DND-41 (cell line): Measurements from ENCODE around the gene MGAT4B.

Experiments
- ATAC-seq: fragments of 200-7000 bp; cut with Tn5 transposase; 3 replicates; pipeline ENCODE4 v1.9.1; 2021; ENCODE audit warnings: low read depth; ENCODE audit not compliant: insufficient read depth
- DNase-seq: peaks from one replicate; pipeline ENCODE4 v3.0.0-alpha.2; 2020
- H2AFZ ChIP-seq: 2 replicates; pipeline ENCODE4 v1.6.0; 2012; ENCODE audit warnings: low read depth, low read length
- H3K27ac ChIP-seq: 2 replicates; pipeline ENCODE4 v1.5.1; 2012; ENCODE audit warnings: low read length, inconsistent platforms
- H3K27me3 ChIP-seq: fragments of 200-600 bp; sonication (generic); 2 replicates; pipeline ENCODE4 v1.6.0; 2012; ENCODE audit warnings: low read length, mild to moderate bottlenecking, inconsistent platforms; ENCODE audit not compliant: insufficient read depth, poor library complexity
- H3K36me3 ChIP-seq: 2 replicates; pipeline ENCODE4 v1.5.1; 2012; ENCODE audit warnings: low read length, inconsistent platforms; ENCODE audit not compliant: insufficient read depth
- H3K4me1 ChIP-seq: 2 replicates; pipeline ENCODE4 v1.5.1; 2012; ENCODE audit warnings: mild to moderate bottlenecking, low read length; ENCODE audit not compliant: insufficient read depth
- H3K4me2 ChIP-seq: 2 replicates; pipeline ENCODE4 v1.6.0; 2012; ENCODE audit warnings: mild to moderate bottlenecking, moderate library complexity, low read length, inconsistent platforms; ENCODE audit not compliant: insufficient read depth
- H3K4me3 ChIP-seq, 2 experiments: fragments of 200-600 bp in 1 of 2; shearing (Covaris generic) in 1 of 2; 2 replicates each; pipeline ENCODE4 v1.5.1; 2012 to 2016; ENCODE audit warnings: inconsistent platforms in 2 of 2, low read length in 2 of 2, mild to moderate bottlenecking in 2 of 2, low read depth in 1 of 2, moderate library complexity in 1 of 2
- H3K79me2 ChIP-seq: 2 replicates; pipeline ENCODE4 v1.6.0; 2012; ENCODE audit warnings: low read length, inconsistent platforms; ENCODE audit not compliant: insufficient read depth
- H3K9ac ChIP-seq: 2 replicates; pipeline ENCODE4 v1.6.0; 2012; ENCODE audit warnings: low read depth, mild to moderate bottlenecking, inconsistent platforms, low read length, moderate library complexity
- H3K9me3 ChIP-seq: 2 replicates; pipeline ENCODE4 v1.5.1; 2012; ENCODE audit warnings: low read length, moderate library complexity, mild to moderate bottlenecking, inconsistent platforms; ENCODE audit not compliant: insufficient read depth, severe bottlenecking
- H4K20me1 ChIP-seq: 2 replicates; pipeline ENCODE4 v1.6.0; 2012; ENCODE audit warnings: low read length; ENCODE audit not compliant: insufficient read depth
- CTCF ChIP-seq: IDR thresholded peaks from 2 replicates; pipeline ENCODE4 v1.5.1; 2012; ENCODE audit warnings: borderline replicate concordance, low read length, moderate library complexity, mild to moderate bottlenecking; ENCODE audit not compliant: poor library complexity, severe bottlenecking; ENCODE audit errors: extremely low read depth
- EZH2 ChIP-seq: IDR thresholded peaks from 3 replicates; pipeline ENCODE4 v1.6.1; 2012; ENCODE audit warnings: borderline replicate concordance, low read depth, mild to moderate bottlenecking, moderate library complexity, low read length, inconsistent platforms; ENCODE audit not compliant: severe bottlenecking

MGAT4B gene

GRCh38 chr5:179824745-179825112 lies 18.1 kb upstream of the MGAT4B start:
- peaks cover 20% of the 10 kb centered on the region for H3K79me2 ChIP-seq
- H3K36me3 ChIP-seq = peaks cover 64% of the 10 kb centered on the region
- no peaks in the 10 kb centered on the region for H3K9me3 ChIP-seq
- peaks cover 22% of the 10 kb centered on the region for H3K4me1 ChIP-seq
- H3K4me3 ChIP-seq = no peak overlapping the region
- H2AFZ ChIP-seq = no peak overlapping the region
- H3K9ac ChIP-seq = no peak overlapping the region
- DNase-seq = no peak
- H4K20me1 ChIP-seq = peaks cover 11% of the 10 kb centered on the region
- no peak overlapping the region for H3K27ac ChIP-seq
- no peak overlapping the region for H3K4me2 ChIP-seq
- TF ChIP-seq EZH2 (no peak), CTCF (no peak)
- no peaks in the 10 kb centered on the region for H3K27me3 ChIP-seq
- ATAC-seq = no peak

GRCh38 chr5:179823937-179824744 lies 17.5 kb upstream of the MGAT4B start:
- Histone ChIP-seq H2AFZ (no peak overlapping the region), H3K27ac (no peak overlapping the region), H3K4me3 (no peak overlapping the region), H3K79me2 (peaks cover 20% of the 10 kb centered on the region), H3K4me1 (peaks cover 24% of the 10 kb centered on the region), H3K9me3 (no peaks in the 10 kb centered on the region), H3K9ac (no peak overlapping the region), H3K4me2 (no peak overlapping the region), H4K20me1 (peaks cover 11% of the 10 kb centered on the region), H3K36me3 (peaks cover 60% of the 10 kb centered on the region), H3K27me3 (no peaks in the 10 kb centered on the region)
- no peak for ATAC-seq
- no peak for DNase-seq
- TF ChIP-seq EZH2 = no peak
- no peak for TF ChIP-seq CTCF

- Histone ChIP-seq H3K27me3 (no peaks in the 10 kb centered on the region), H3K36me3 (peaks cover 46% of the 10 kb centered on the region), H3K4me3 (peak overlapping the region in 1 of 2 experiments; percentile 80; a peak in 2 of 4 replicates), H3K9ac (no peak overlapping the region; the same call in 1 of the 2 replicates), H3K79me2 (peaks cover 20% of the 10 kb centered on the region), H3K9me3 (no peaks in the 10 kb centered on the region), H3K4me2 (peak overlapping the region; percentile 78), H2AFZ (no peak overlapping the region), H3K4me1 (peaks cover 24% of the 10 kb centered on the region), H4K20me1 (peaks cover 11% of the 10 kb centered on the region), H3K27ac (no peak overlapping the region)
- no peak for DNase-seq
- no peak for ATAC-seq
- TF ChIP-seq EZH2 = no peak
- no peak for TF ChIP-seq CTCF
Measured at GRCh38 chr5:179822444-179822990, 15.9 kb upstream of the MGAT4B start.
